HFF-Myc (cell line): ENCODE results near the gene NELL2.

Experiments
- DNase-seq: peaks from one replicate; pipeline ENCODE4 v3.0.0-alpha.2; 2011; ENCODE audit warnings: low read depth; ENCODE audit errors: extremely low read depth
- H3K4me3 ChIP-seq: replicated peaks from 2 replicates; pipeline ENCODE4 v1.5.1; 2011; ENCODE audit warnings: low read depth, mild to moderate bottlenecking, control low read depth, low read length
- CTCF ChIP-seq: IDR thresholded peaks from 2 replicates; pipeline ENCODE4 v1.5.1; 2012; ENCODE audit warnings: mild to moderate bottlenecking, low read depth, low read length, control low read depth; ENCODE audit errors: missing control alignments

Gene NELL2

GRCh38 chr12:44537354-44537753 is 338.8 kb downstream of the NELL2 start:
- DNase-seq = no peak
- no peak for TF ChIP-seq CTCF
- no peak overlapping the region for H3K4me3 ChIP-seq

DNA sequence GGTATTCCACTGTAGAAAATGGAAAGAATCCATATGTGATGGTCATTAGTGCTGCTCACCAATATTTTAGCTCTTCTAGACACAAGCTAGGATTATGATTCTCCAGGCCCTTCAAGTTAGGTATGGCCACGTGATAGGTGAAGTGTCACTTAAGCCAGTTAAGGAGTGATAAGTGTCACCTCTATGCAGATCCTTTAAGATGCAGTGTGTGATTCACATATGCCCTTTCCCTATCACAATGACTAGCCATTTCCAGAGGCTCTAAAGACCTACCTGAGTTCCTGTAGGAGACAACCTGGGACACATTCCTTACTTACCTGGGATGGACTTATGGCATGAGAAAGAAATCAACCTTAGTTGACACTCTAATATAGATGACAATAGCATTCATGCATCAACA is 343.2 kb downstream of the NELL2 start:
- TF ChIP-seq CTCF = no peak
- no peak for DNase-seq
- H3K4me3 ChIP-seq = no peak overlapping the region

- no peak for DNase-seq
- TF ChIP-seq CTCF = no peak
These were observed 344.7 kb downstream of the NELL2 start for GRCh38 chr12:44531320-44531971.

GRCh38 chr12:44526655-44527182 is 349.4 kb downstream of the NELL2 start:
- no peak for DNase-seq
- H3K4me3 ChIP-seq = no peak overlapping the region
- no peak for TF ChIP-seq CTCF

More at GRCh38 chr12:44531320-44531971, 344.7 kb downstream of the NELL2 start:
- H3K4me3 ChIP-seq = no peak overlapping the region

- no peak for TF ChIP-seq CTCF
- DNase-seq = no peak
- H3K4me3 ChIP-seq = no peak overlapping the region
These were observed 350.1 kb downstream of the NELL2 start for GRCh38 chr12:44525806-44526654.

DNA sequence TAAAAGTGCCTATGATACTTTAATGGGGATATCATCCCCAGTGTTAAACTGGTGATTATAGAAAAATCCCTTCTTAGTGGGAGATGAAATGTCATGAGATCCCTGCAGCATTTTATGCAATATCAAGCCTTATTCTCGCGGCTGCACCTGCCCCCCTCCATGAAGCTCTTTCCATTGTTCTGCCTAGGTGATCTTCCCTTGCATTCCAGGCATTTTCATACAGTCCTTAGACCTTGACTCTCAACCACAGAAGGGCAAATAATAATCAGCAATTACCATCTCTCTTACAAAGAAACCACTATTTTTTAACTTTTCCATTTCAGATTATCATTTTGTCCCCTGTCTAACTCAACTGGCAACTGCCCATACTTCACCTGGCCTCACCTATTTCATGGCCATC is 352.3 kb downstream of the NELL2 start:
- no peak overlapping the region for H3K4me3 ChIP-seq

More for the DNA sequence above, 352.3 kb downstream of the NELL2 start:
- DNase-seq = no peak
- TF ChIP-seq CTCF = no peak
